Heart left ventricle (tissue), 16 donors: ENCODE data around the gene DNAI1. TPM values are rescaled to one million over a fixed set of nuclear protein-coding genes. Genes with fewer than 3 reads are reported as not detected.

Experiments
- ATAC-seq, 4 donors: fragments of 200-7000 bp; cut with Tn5 transposase; one replicate each; pipeline ENCODE4 v1.9.1; 2020 to 2022; ENCODE audit warnings: moderate library complexity in 4 of 4, mild to moderate bottlenecking in 3 of 4, moderate number of reproducible peaks in 1 of 4
- DNase-seq, 5 donors: peaks; one replicate each; pipeline ENCODE4 v3.0.0-alpha.2; 2020
- H3K27ac ChIP-seq, 12 donors: fragments of 200-600 bp; sonication (generic) in 4 of 12; one replicate each; pipeline versions ENCODE4 v1.5.0 to v1.8.0; 2016 to 2022; ENCODE audit warnings: mild to moderate bottlenecking in 2 of 12
- H3K27me3 ChIP-seq, 9 donors: fragments of 200-600 bp; sonication (generic) in 2 of 9; one replicate each; pipeline versions ENCODE4 v1.5.1 to v1.8.0; 2016 to 2022; ENCODE audit warnings: mild to moderate bottlenecking in 3 of 9
- H3K36me3 ChIP-seq, 9 donors: fragments of 200-600 bp; sonication (generic) in 2 of 9; one replicate each; pipeline versions ENCODE4 v1.5.0 to v1.8.0; 2018 to 2022; ENCODE audit warnings: mild to moderate bottlenecking in 2 of 9
- H3K4me1 ChIP-seq, 12 donors: fragments of 200-600 bp; sonication (generic) in 4 of 12; one replicate each; pipeline versions ENCODE4 v1.5.0 to v1.8.0; 2016 to 2022; ENCODE audit warnings: mild to moderate bottlenecking in 3 of 12
- H3K4me3 ChIP-seq, 12 donors: fragments of 200-600 bp; sonication (generic) in 4 of 12; one replicate each; pipeline versions ENCODE4 v1.5.0 to v1.8.0; 2017 to 2022; ENCODE audit warnings: mild to moderate bottlenecking in 9 of 12, moderate library complexity in 4 of 12
- H3K9me3 ChIP-seq, 12 donors: fragments of 200-600 bp; sonication (generic) in 4 of 12; one replicate each; pipeline versions ENCODE4 v1.5.0 to v1.8.0; 2016 to 2022; ENCODE audit warnings: mild to moderate bottlenecking in 1 of 12
- CTCF ChIP-seq, 12 donors: fragments of 200-600 bp; sonication (generic) in 4 of 12; IDR thresholded peaks; one replicate each; pipeline versions ENCODE4 v1.5.0 to v1.8.0; 2018 to 2022; ENCODE audit warnings: antibody characterized with exemption in 12 of 12, mild to moderate bottlenecking in 5 of 12
- POLR2A ChIP-seq, 2 donors: fragments of 450-650 bp; IDR thresholded peaks; one replicate each; pipeline ENCODE4 v1.6.1; 2017; ENCODE audit warnings: antibody characterized with exemption in 2 of 2, mild to moderate bottlenecking in 2 of 2, moderate library complexity in 2 of 2
- WGBS, 4 donors: extraction: QIAGEN DNeasy Blood & Tissue Kit in 2 of 4; methylation state at CpG; one replicate each; pipeline versions ENCODE4 v1.1.5 to v1.1.7; 2013 to 2018; 5-methylcytosine and 5-hydroxymethylcytosine counted together
- intact Hi-C, 10 donors: fragments of 100-400 bp; cut with DNase I; formaldehyde crosslinking; loops; one replicate each; pipeline versions ENCODE4 v1.11.1 to v1.14.2; 2022
- long read RNA-seq, 3 donors: library from polyadenylated mRNA; unstranded; transcript quantifications; one replicate each; pipeline ENCODE4 v2.0.0, GENCODE V29; 2020 to 2021
- polyA plus RNA-seq, 2 donors: library from polyadenylated mRNA; stranded (reverse); fragments of 200-250 nt; gene quantifications; one replicate each; pipeline ENCODE4 v1.2.3, GENCODE V29; 2013
- total RNA-seq, 9 donors: library from RNA; depleted of rRNA in 2 of 9; stranded (reverse); fragments of >200 nt in 2 of 9; fragmentation: NEBNext Ultra II Directional in 3 of 9; extraction: Animal tissue kit (Norgen Biotek cat#: 25700) in 3 of 9; gene quantifications; one replicate each; pipeline versions ENCODE4 v1.1.0 to v1.2.4, GENCODE V29; 2016 to 2023
- donor health status: ischemic (EF 13 %, LVEDD 7.1; RV severe dilation, severe dysfunction).
- donor health status: healthy with polysubstance abuse.
- donor health status: DM: no; HTN: yes; CAD: no.
- donor health status: DM: no; HTN: no; CAD: no.
- donor health status: ischemic (EF 25% LVEDD 6.9; RV normal size, moderate dysfunction).
- donor health status: ischemic (EF 25% LVEDD 5.7; RV mildly dilated, moderate dysfunction).
- donor health status: healthy.
- donor health status: DM: yes; HTN: yes; CAD: no.
- donor health status: ischemic (EF 35%, LVEDD 5.7; RV mildly dilated, moderate dysfunction).
- donor health status: nonischemic (EF 11% LVEDD 7.7; RV severe dilation, severe dysfunction).
- donor health status: DM: yes; HTN: yes; CAD: no.
- donor health status: PGD.
- donor health status: ischemic (EF 29% LVEDD 5.4; RV normal size, mild dysfunction).
- donor health status: nonischemic (EF 23%, LVEDD 6.1; RV moderate dilation, normal function).

Gene DNAI1
- total RNA-seq (under 1 TPM in 2 of 9 donors, not detected in 7; 0.43 to 0.86 TPM), polyA plus RNA-seq (under 1 TPM in 1 of 2 donors, not detected in 1; 0.36 TPM)
- long read RNA-seq, donor 1 = 0 reads
- long read RNA-seq, donor 2, partial matches to known transcripts = 0 of 1 reads
- long read RNA-seq, donor 2, other reads (novel, unspliced or antisense) = 1 of 1 reads
- long read RNA-seq, donor 3 = 0 reads

- H3K36me3 ChIP-seq = no peaks in the 10 kb centered on the region
- ATAC-seq (peak; percentile 97 to 98 (median 98)), DNase-seq (peak; percentile 99)
- TF ChIP-seq CTCF (IDR thresholded peaks at IDR 0.05) (no peak), POLR2A (IDR thresholded peaks at IDR 0.05) (peak; percentile 74 to 97)
- peak within 1 kb of the TSS; percentile 69 to 94 (median 84) for H3K27ac ChIP-seq
- peak within 1 kb of the TSS; percentile 52 to 99 (median 88) for H3K4me3 ChIP-seq
- intact Hi-C loops = loop anchor here in 3 of 10 donors (5.0 to 10.0 kb wide), 4 partner anchors 64 to 817 kb away; partner anchors contain the start of genes ENHO (in 1 of the 3), KIF24 (in 1 of the 3), NUDT2 (in 1 of the 3) and RPP25L (in 1 of the 3)
- H3K9me3 ChIP-seq = no peaks in the 10 kb centered on the region
- no peaks in the 10 kb centered on the region for H3K27me3 ChIP-seq
- H3K4me1 ChIP-seq = peaks cover 0 to 51% (median 40%) of the 10 kb centered on the region in 12 donors
- WGBS, 4 donors = 1 to 2% (median 1%) methylated on average over 51 to 94 of the region's 94 CpGs
Measured at GRCh38 chr9:34458013-34458958, at the start of gene DNAI1, which contains the start of gene FAM219A. Gene DNAI1, plus strand, starts transcription at chr9:34458805. Its CDS starts 201 bp downstream, at chr9:34459006. Gene FAM219A, minus strand, starts transcription at chr9:34458570. Its CDS starts 307 bp downstream, at chr9:34458263.

GRCh38 chr9:34409154-34409553 is 49.5 kb upstream of the DNAI1 start:
- WGBS, 4 donors = 57 to 82% (median 76%) methylated on average over 2 of the region's 2 CpGs
- intact Hi-C loops = loop anchor here in 6 of 10 donors (5.0 to 10.0 kb wide), 6 partner anchors 86 to 188 kb away; no protein-coding TSS in a partner anchor

GRCh38 chr9:34412336-34412735 is 46.3 kb upstream of the DNAI1 start:
- H3K4me1 ChIP-seq = peaks cover 0 to 4% (median 0%) of the 10 kb centered on the region in 12 donors
- ATAC-seq = no peak
- peaks cover 0 to 1% (median 0%) of the 10 kb centered on the region in 9 donors for H3K36me3 ChIP-seq
- WGBS, 4 donors = 50 to 98% (median 55%) methylated on average over 1 of the region's 1 CpG
- no peak overlapping the region for H3K27ac ChIP-seq
- intact Hi-C loops = loop anchor here in 1 of 10 donors (5.0 kb wide), 1 partner anchor 40 kb away; no protein-coding TSS in a partner anchor
- no peak for DNase-seq
- H3K27me3 ChIP-seq = no peaks in the 10 kb centered on the region
- TF ChIP-seq POLR2A (IDR thresholded peaks at IDR 0.05) = no peak
- TF ChIP-seq CTCF (IDR thresholded peaks at IDR 0.05) = no peak
- H3K9me3 ChIP-seq = no peaks in the 10 kb centered on the region
- H3K4me3 ChIP-seq = no peak overlapping the region

More at GRCh38 chr9:34409154-34409553, 49.5 kb upstream of the DNAI1 start:
- Histone ChIP-seq H3K27ac (no peak overlapping the region), H3K36me3 (peaks cover 0 to 23% (median 17%) of the 10 kb centered on the region in 9 donors), H3K4me3 (no peak overlapping the region), H3K27me3 (no peaks in the 10 kb centered on the region), H3K4me1 (peaks cover 0 to 4% (median 0%) of the 10 kb centered on the region in 12 donors), H3K9me3 (no peaks in the 10 kb centered on the region)
- ATAC-seq (no peak), DNase-seq (no peak)
- TF ChIP-seq CTCF (IDR thresholded peaks at IDR 0.05) = no peak
- TF ChIP-seq POLR2A (IDR thresholded peaks at IDR 0.05) = no peak
